OCI-M2 (cell line): ENCODE measurements around the gene FREM2.

Experiments used
- DNase-seq: peaks from one replicate; lab custom pipeline; 2025; ENCODE audit not compliant: unreplicated experiment; lab: John Stamatoyannopoulos, UW

Gene FREM2

GRCh38 chr13:38883783-38884182 lies 196.9 kb downstream of the FREM2 start:
- DNase-seq, result no peak

- DNase-seq, result no peak
Observed at GRCh38 chr13:38888309-38888708, 201.4 kb downstream of the FREM2 start.

GRCh38 chr13:38895075-38895474 lies 208.2 kb downstream of the FREM2 start:
- no peak for DNase-seq

GRCh38 chr13:38897521-38897920 lies 210.6 kb downstream of the FREM2 start:
- no peak for DNase-seq

- DNase-seq, result no peak
Observed at GRCh38 chr13:38898481-38898880, 211.6 kb downstream of the FREM2 start.

GRCh38 chr13:38899571-38899970 lies 212.7 kb downstream of the FREM2 start:
- no peak for DNase-seq

GRCh38 chr13:38900188-38900587 lies 213.3 kb downstream of the FREM2 start:
- DNase-seq, result no peak

GRCh38 chr13:38902551-38902950 lies 215.7 kb downstream of the FREM2 start:
- no peak for DNase-seq

GRCh38 chr13:38905081-38905480 lies 218.2 kb downstream of the FREM2 start:
- DNase-seq, result no peak

GRCh38 chr13:38905861-38906260 lies 219.0 kb downstream of the FREM2 start:
- DNase-seq, result no peak

- no peak for DNase-seq
Observed at GRCh38 chr13:38908574-38908973, 221.7 kb downstream of the FREM2 start.

- DNase-seq, result no peak
Observed at GRCh38 chr13:38914070-38914469, 227.2 kb downstream of the FREM2 start.

GRCh38 chr13:38921081-38921480 lies 234.2 kb downstream of the FREM2 start:
- no peak for DNase-seq

- DNase-seq, result no peak
Observed at GRCh38 chr13:38922170-38922569, 235.3 kb downstream of the FREM2 start.

- DNase-seq, result no peak
Observed at GRCh38 chr13:38933786-38934185, 246.9 kb downstream of the FREM2 start.
